Liver (tissue), 9 donors: ENCODE measurements around the gene SORCS2. TPM values are rescaled to one million over a fixed set of nuclear protein-coding genes. Genes with fewer than 3 reads are reported as not detected.

ENCODE experiments used
- DNase-seq: peaks from one replicate; pipeline ENCODE4 v3.0.0-alpha.2; 2017; ENCODE audit warnings: low spot score
- H3K27ac ChIP-seq, 2 donors: one replicate each; pipeline ENCODE4 v1.7.0; 2013; ENCODE audit warnings: inconsistent platforms in 2 of 2, low read length in 2 of 2, control low read depth in 1 of 2, low read depth in 1 of 2, mild to moderate bottlenecking in 1 of 2
- H3K27me3 ChIP-seq, 4 donors: one replicate each; pipeline versions ENCODE4 v1.6.1 to v1.7.0; 2013; ENCODE audit warnings: low read length in 3 of 4, inconsistent platforms in 1 of 4, mild to moderate bottlenecking in 1 of 4, moderate library complexity in 1 of 4; ENCODE audit not compliant: control insufficient read depth in 4 of 4, insufficient read depth in 4 of 4
- H3K36me3 ChIP-seq, 4 donors: one replicate each; pipeline versions ENCODE4 v1.6.1 to v1.7.0; 2013; ENCODE audit warnings: low read length in 3 of 4, mild to moderate bottlenecking in 3 of 4, low read depth in 1 of 4, moderate library complexity in 1 of 4; ENCODE audit not compliant: control insufficient read depth in 4 of 4, insufficient read depth in 3 of 4
- H3K4me1 ChIP-seq, 4 donors: one replicate each; pipeline versions ENCODE4 v1.6.1 to v1.7.0; 2013; ENCODE audit warnings: low read length in 3 of 4, mild to moderate bottlenecking in 3 of 4, moderate library complexity in 1 of 4; ENCODE audit not compliant: control insufficient read depth in 4 of 4, insufficient read depth in 4 of 4
- H3K4me3 ChIP-seq, 3 donors: one replicate each; pipeline versions ENCODE4 v1.6.1 to v1.7.0; 2013; ENCODE audit warnings: low read length in 3 of 3, control low read depth in 1 of 3, low read depth in 1 of 3, mild to moderate bottlenecking in 1 of 3
- H3K9ac ChIP-seq, 2 donors: one replicate each; pipeline ENCODE4 v1.7.0; 2013; ENCODE audit warnings: low read length in 2 of 2, mild to moderate bottlenecking in 2 of 2, moderate library complexity in 2 of 2, control low read depth in 1 of 2, low read depth in 1 of 2
- H3K9me3 ChIP-seq, 4 donors: one replicate each; pipeline versions ENCODE4 v1.6.1 to v1.7.0; 2013; ENCODE audit warnings: low read length in 3 of 4; ENCODE audit not compliant: control insufficient read depth in 4 of 4
- GABPA ChIP-seq, 2 donors: IDR thresholded peaks in 1 of 2; conservative IDR thresholded peaks in 1 of 2; 2 replicates each; pipeline ENCODE4 v1.6.1; 2016; ENCODE audit warnings: antibody characterized with exemption in 2 of 2, mild to moderate bottlenecking in 1 of 2, moderate library complexity in 1 of 2
- HNF4A ChIP-seq, 2 donors: conservative IDR thresholded peaks; 2 replicates each; pipeline ENCODE4 v1.6.1; 2016; ENCODE audit warnings: antibody characterized with exemption in 2 of 2, mild to moderate bottlenecking in 2 of 2
- JUND ChIP-seq, 2 donors: IDR thresholded peaks; 2 replicates each; pipeline ENCODE4 v1.6.1; 2016; ENCODE audit warnings: antibody characterized with exemption in 2 of 2
- NR2F2 ChIP-seq: IDR thresholded peaks from 2 replicates; pipeline ENCODE4 v1.6.1; 2016; ENCODE audit warnings: antibody characterized with exemption
- RXRA ChIP-seq, 2 donors: IDR thresholded peaks; 2 replicates each; pipeline ENCODE4 v1.6.1; 2017 to 2018; ENCODE audit warnings: antibody characterized with exemption in 2 of 2, mild to moderate bottlenecking in 1 of 2
- TAF1 ChIP-seq: conservative IDR thresholded peaks from 2 replicates; pipeline ENCODE4 v1.6.1; 2016; ENCODE audit warnings: antibody characterized with exemption, mild to moderate bottlenecking
- YY1 ChIP-seq: IDR thresholded peaks from 2 replicates; pipeline ENCODE4 v1.6.1; 2016; ENCODE audit warnings: antibody characterized with exemption, mild to moderate bottlenecking
- WGBS: extraction: QIAGEN DNeasy Blood & Tissue Kit; methylation state at CpG from one replicate; pipeline ENCODE4 v1.1.7; 2013; 5-methylcytosine and 5-hydroxymethylcytosine counted together
- polyA plus RNA-seq, 2 donors: library from polyadenylated mRNA; stranded (reverse) in 1 of 2; unstranded in 1 of 2; fragments of 200-250 nt in 1 of 2; fragments of >200 nt in 1 of 2; fragmentation: Nextera tagmentation in 1 of 2; extraction: Ambion mirVana in 1 of 2; gene quantifications; one replicate each; pipeline versions ENCODE4 v1.2.1 to v1.2.3, GENCODE V29; 2013 to 2015
- total RNA-seq, 2 donors: library from RNA; depleted of rRNA; stranded (reverse); fragments of >200 nt; gene quantifications; one replicate each; pipeline ENCODE4 v1.2.3, GENCODE V29; 2014
- TF ChIP-seq, protein P1 (sequence below): IDR thresholded peaks from 2 replicates; pipeline ENCODE4 v1.6.1; 2016; ENCODE audit warnings: antibody characterized with exemption
- TF ChIP-seq, protein P2 (sequence below): fragments of 150-350 bp; IDR thresholded peaks from 2 replicates; pipeline ENCODE4 v1.5.1; 2017; ENCODE audit warnings: improper control_type of control experiment, low read depth, low read length; ENCODE audit not compliant: missing input control
- TF ChIP-seq, protein P3 (sequence below): IDR thresholded peaks from 2 replicates; pipeline ENCODE4 v1.6.1; 2016; ENCODE audit warnings: antibody characterized with exemption, mild to moderate bottlenecking
- TF ChIP-seq, protein P4 (sequence below): IDR thresholded peaks from 2 replicates; pipeline ENCODE4 v1.6.1; 2016; ENCODE audit warnings: antibody characterized with exemption
- TF ChIP-seq, protein P5 (sequence below): IDR thresholded peaks from 2 replicates; pipeline ENCODE4 v1.6.1; 2016; ENCODE audit warnings: antibody characterized with exemption
- donor health status: healthy.
- donor health status: healthy.
- donor health status: healthy.
- donor health status: healthy.
- donor health status: healthy.

Gene SORCS2
- total and polyA plus RNA-seq, 4 donors, result 0.10 to 1.4 (median 0.92) TPM

DNA sequence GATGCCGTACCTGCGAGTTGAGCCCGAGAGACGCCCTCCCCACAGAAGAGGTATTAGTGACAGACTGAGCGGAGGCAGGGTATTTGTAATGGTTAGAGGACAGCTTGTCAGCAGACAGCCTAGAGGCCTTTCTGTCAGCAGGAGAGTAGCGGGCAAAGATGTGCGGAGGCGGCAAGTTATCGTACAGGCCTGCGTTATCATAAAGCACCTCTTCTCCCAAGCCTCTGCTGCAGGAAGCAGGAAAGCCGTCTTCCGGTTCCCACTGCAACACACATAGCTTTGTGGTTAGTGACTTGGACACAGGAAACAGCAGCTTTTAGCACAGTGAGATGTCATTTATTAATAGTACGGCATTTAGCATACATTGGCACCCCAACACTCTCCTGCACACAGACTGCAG, 589.0 kb downstream of the SORCS2 start:
- no peaks in the 10 kb centered on the region for H3K4me1 ChIP-seq
- no peak for DNase-seq
- no peak overlapping the region for H3K9ac ChIP-seq
- H3K9me3 ChIP-seq, result no peaks in the 10 kb centered on the region
- H3K27me3 ChIP-seq, result no peaks in the 10 kb centered on the region
- peak in 1 of 2 donors; percentile 41 for TF ChIP-seq GABPA (IDR thresholded peaks at IDR 0.05 in 1 of 2, conservative IDR thresholded peaks at IDR 0.05 in 1 of 2)
- no peak for TF ChIP-seq TAF1
- TF ChIP-seq, protein P1, sequence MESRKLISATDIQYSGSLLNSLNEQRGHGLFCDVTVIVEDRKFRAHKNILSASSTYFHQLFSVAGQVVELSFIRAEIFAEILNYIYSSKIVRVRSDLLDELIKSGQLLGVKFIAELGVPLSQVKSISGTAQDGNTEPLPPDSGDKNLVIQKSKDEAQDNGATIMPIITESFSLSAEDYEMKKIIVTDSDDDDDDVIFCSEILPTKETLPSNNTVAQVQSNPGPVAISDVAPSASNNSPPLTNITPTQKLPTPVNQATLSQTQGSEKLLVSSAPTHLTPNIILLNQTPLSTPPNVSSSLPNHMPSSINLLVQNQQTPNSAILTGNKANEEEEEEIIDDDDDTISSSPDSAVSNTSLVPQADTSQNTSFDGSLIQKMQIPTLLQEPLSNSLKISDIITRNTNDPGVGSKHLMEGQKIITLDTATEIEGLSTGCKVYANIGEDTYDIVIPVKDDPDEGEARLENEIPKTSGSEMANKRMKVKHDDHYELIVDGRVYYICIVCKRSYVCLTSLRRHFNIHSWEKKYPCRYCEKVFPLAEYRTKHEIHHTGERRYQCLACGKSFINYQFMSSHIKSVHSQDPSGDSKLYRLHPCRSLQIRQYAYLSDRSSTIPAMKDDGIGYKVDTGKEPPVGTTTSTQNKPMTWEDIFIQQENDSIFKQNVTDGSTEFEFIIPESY, result no peak
- TF ChIP-seq, protein P2, sequence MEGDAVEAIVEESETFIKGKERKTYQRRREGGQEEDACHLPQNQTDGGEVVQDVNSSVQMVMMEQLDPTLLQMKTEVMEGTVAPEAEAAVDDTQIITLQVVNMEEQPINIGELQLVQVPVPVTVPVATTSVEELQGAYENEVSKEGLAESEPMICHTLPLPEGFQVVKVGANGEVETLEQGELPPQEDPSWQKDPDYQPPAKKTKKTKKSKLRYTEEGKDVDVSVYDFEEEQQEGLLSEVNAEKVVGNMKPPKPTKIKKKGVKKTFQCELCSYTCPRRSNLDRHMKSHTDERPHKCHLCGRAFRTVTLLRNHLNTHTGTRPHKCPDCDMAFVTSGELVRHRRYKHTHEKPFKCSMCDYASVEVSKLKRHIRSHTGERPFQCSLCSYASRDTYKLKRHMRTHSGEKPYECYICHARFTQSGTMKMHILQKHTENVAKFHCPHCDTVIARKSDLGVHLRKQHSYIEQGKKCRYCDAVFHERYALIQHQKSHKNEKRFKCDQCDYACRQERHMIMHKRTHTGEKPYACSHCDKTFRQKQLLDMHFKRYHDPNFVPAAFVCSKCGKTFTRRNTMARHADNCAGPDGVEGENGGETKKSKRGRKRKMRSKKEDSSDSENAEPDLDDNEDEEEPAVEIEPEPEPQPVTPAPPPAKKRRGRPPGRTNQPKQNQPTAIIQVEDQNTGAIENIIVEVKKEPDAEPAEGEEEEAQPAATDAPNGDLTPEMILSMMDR, result no peak
- TF ChIP-seq RXRA (IDR thresholded peaks at IDR 0.05), result no peak
- TF ChIP-seq NR2F2, result peak; percentile 21
- no peak for TF ChIP-seq JUND (IDR thresholded peaks at IDR 0.05)
- no peak for TF ChIP-seq YY1
- TF ChIP-seq, protein P3, sequence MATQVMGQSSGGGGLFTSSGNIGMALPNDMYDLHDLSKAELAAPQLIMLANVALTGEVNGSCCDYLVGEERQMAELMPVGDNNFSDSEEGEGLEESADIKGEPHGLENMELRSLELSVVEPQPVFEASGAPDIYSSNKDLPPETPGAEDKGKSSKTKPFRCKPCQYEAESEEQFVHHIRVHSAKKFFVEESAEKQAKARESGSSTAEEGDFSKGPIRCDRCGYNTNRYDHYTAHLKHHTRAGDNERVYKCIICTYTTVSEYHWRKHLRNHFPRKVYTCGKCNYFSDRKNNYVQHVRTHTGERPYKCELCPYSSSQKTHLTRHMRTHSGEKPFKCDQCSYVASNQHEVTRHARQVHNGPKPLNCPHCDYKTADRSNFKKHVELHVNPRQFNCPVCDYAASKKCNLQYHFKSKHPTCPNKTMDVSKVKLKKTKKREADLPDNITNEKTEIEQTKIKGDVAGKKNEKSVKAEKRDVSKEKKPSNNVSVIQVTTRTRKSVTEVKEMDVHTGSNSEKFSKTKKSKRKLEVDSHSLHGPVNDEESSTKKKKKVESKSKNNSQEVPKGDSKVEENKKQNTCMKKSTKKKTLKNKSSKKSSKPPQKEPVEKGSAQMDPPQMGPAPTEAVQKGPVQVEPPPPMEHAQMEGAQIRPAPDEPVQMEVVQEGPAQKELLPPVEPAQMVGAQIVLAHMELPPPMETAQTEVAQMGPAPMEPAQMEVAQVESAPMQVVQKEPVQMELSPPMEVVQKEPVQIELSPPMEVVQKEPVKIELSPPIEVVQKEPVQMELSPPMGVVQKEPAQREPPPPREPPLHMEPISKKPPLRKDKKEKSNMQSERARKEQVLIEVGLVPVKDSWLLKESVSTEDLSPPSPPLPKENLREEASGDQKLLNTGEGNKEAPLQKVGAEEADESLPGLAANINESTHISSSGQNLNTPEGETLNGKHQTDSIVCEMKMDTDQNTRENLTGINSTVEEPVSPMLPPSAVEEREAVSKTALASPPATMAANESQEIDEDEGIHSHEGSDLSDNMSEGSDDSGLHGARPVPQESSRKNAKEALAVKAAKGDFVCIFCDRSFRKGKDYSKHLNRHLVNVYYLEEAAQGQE, result no peak
- H3K27ac ChIP-seq, result no peak overlapping the region
- 67% methylated on average over 13 of the region's 13 CpGs for WGBS
- H3K36me3 ChIP-seq, result no peaks in the 10 kb centered on the region
- H3K4me3 ChIP-seq, result no peak overlapping the region

DNA sequence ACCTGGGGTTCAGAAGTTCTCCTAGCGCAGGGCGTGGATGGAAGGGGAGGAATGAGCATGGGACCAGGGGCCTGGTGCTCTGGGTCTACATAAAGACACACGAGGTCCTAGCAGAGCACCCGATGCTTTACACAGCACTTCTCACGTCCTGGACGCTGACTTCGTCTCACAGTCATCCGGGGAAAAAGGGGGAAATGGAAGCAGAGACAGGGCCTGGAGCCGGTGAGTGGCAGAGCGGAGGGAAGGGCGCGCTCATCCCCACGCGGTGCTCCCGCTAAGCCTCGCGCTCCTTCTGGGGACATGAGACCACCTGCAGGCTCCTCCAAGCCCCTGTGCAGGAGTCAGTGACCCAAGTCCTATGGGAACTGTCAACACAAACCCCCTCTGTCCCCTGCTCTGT, 589.7 kb downstream of the SORCS2 start:
- no peaks in the 10 kb centered on the region for H3K36me3 ChIP-seq
- H3K9ac ChIP-seq, result no peak overlapping the region
- H3K4me1 ChIP-seq, result no peaks in the 10 kb centered on the region
- H3K9me3 ChIP-seq, result no peaks in the 10 kb centered on the region
- H3K4me3 ChIP-seq, result no peak overlapping the region
- no peak for DNase-seq
- no peaks in the 10 kb centered on the region for H3K27me3 ChIP-seq
- peak overlapping the region in 1 of 2 donors; percentile 27 for H3K27ac ChIP-seq
- TF ChIP-seq, protein P4, sequence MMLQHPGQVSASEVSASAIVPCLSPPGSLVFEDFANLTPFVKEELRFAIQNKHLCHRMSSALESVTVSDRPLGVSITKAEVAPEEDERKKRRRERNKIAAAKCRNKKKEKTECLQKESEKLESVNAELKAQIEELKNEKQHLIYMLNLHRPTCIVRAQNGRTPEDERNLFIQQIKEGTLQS, result no peak
- no peak for TF ChIP-seq RXRA (IDR thresholded peaks at IDR 0.05)
- TF ChIP-seq, protein P5, sequence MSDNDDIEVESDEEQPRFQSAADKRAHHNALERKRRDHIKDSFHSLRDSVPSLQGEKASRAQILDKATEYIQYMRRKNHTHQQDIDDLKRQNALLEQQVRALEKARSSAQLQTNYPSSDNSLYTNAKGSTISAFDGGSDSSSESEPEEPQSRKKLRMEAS, result no peak
- no peak for TF ChIP-seq NR2F2
- no peak for TF ChIP-seq TAF1
- TF ChIP-seq, protein P1, result no peak
- TF ChIP-seq HNF4A (conservative IDR thresholded peaks at IDR 0.05), result no peak
- 83% methylated on average over 17 of the region's 17 CpGs for WGBS
